B cell (primary cell): ENCODE measurements around the gene EDDM3A. TPM values are rescaled to one million over a fixed set of nuclear protein-coding genes. Genes with fewer than 3 reads are reported as not detected.

Experiments used
- ATAC-seq: fragments of 200-7000 bp; cut with Tn5 transposase; one replicate; pipeline ENCODE4 v1.10.0; 2021; ENCODE audit warnings: low read depth, mild to moderate bottlenecking, moderate number of reproducible peaks, moderate library complexity
- CTCF ChIA-PET: fragments of 350-600 bp; sonication (Branson Sonifier 250); formaldehyde crosslinking; loops from one replicate; lab custom pipeline; 2021; ENCODE audit warnings: antibody characterized with exemption, inconsistent platforms; lab: Charles Lee
- POLR2A ChIA-PET: fragments of 350-600 bp; sonication (Branson Sonifier 250); formaldehyde crosslinking; loops from one replicate; lab custom pipeline; 2021; ENCODE audit warnings: antibody characterized with exemption; lab: Charles Lee
- DNase-seq: peaks from one replicate; pipeline ENCODE4 v3.0.0; 2013
- H2AFZ ChIP-seq: 2 replicates; pipeline ENCODE4 v1.6.1; 2012; ENCODE audit warnings: mild to moderate bottlenecking, low read depth, low read length; ENCODE audit not compliant: insufficient read depth, poor library complexity, severe bottlenecking
- H3K27ac ChIP-seq, 2 donors: 1 replicate in 1 of 2; 2 replicates in 1 of 2; pipeline ENCODE4 v1.5.1; 2012 to 2013; ENCODE audit warnings: low read length in 2 of 2, mild to moderate bottlenecking in 2 of 2, moderate library complexity in 1 of 2
- H3K27me3 ChIP-seq, 4 experiments: fragments of 200-600 bp in 1 of 4; sonication (generic) in 1 of 4; replicated peaks in 1 of 4; 1 replicate in 2 of 4; 2 replicates in 2 of 4; pipeline versions ENCODE4 v1.6.1 to v1.7.0; 2013 to 2016; ENCODE audit warnings: low read length in 3 of 4, mild to moderate bottlenecking in 2 of 4, mixed read lengths in 1 of 4, moderate library complexity in 1 of 4; ENCODE audit not compliant: insufficient read depth in 4 of 4, control insufficient read depth in 3 of 4; ENCODE audit errors: control extremely low read depth in 1 of 4
- H3K36me3 ChIP-seq, 2 experiments: replicated peaks in 1 of 2; 1 replicate in 1 of 2; 2 replicates in 1 of 2; pipeline versions ENCODE4 v1.6.1 to v1.7.1; 2013; ENCODE audit warnings: low read length in 1 of 2; ENCODE audit not compliant: insufficient read depth in 2 of 2, control insufficient read depth in 1 of 2; ENCODE audit errors: control extremely low read depth in 1 of 2, extremely low read depth in 1 of 2
- H3K4me1 ChIP-seq, 2 donors: fragments of 200-600 bp in 1 of 2; sonication (generic) in 1 of 2; 1 replicate in 1 of 2; 2 replicates in 1 of 2; pipeline versions ENCODE4 v1.5.1 to v1.6.1; 2013 to 2017; ENCODE audit warnings: low read length in 2 of 2; ENCODE audit not compliant: control insufficient read depth in 2 of 2, insufficient read depth in 2 of 2
- H3K4me2 ChIP-seq: replicated peaks from 2 replicates; pipeline ENCODE3; 2012; ENCODE audit warnings: mild to moderate bottlenecking, low read depth, low read length; ENCODE audit not compliant: poor library complexity, severe bottlenecking
- H3K4me3 ChIP-seq, 5 experiments: fragments of 200-600 bp in 1 of 5; sonication (generic) in 1 of 5; 1 replicate in 3 of 5; 2 replicates in 2 of 5; pipeline versions ENCODE4 v1.5.1 to v1.7.0; 2011 to 2016; ENCODE audit warnings: low read length in 4 of 5, mild to moderate bottlenecking in 4 of 5, low read depth in 2 of 5, control low read depth in 1 of 5, moderate library complexity in 1 of 5; ENCODE audit not compliant: insufficient read depth in 1 of 5; ENCODE audit errors: control extremely low read depth in 1 of 5, extremely low read depth in 1 of 5
- H3K79me2 ChIP-seq: fragments of 200-600 bp; sonication (generic); one replicate; pipeline ENCODE4 v1.6.0; 2016; ENCODE audit warnings: low read length; ENCODE audit not compliant: control insufficient read depth, insufficient read depth
- H3K9ac ChIP-seq: fragments of 200-600 bp; sonication (generic); 2 replicates; pipeline ENCODE4 v1.6.1; 2017; ENCODE audit warnings: mild to moderate bottlenecking, low read length, moderate library complexity
- H3K9me3 ChIP-seq, 3 donors: one replicate each; pipeline versions ENCODE4 v1.6.1 to v1.7.1; 2013; ENCODE audit warnings: low read length in 2 of 3; ENCODE audit not compliant: control insufficient read depth in 2 of 3, insufficient read depth in 1 of 3; ENCODE audit errors: control extremely low read depth in 1 of 3
- H4K20me1 ChIP-seq: 2 replicates; pipeline ENCODE4 v1.6.0; 2012; ENCODE audit warnings: mild to moderate bottlenecking, low read length; ENCODE audit not compliant: insufficient read depth, control insufficient read depth, poor library complexity, severe bottlenecking
- H3K27ac Mint-ChIP-seq: one replicate; pipeline ENCODE4 v1.8.0; 2021; ENCODE audit warnings: mixed read lengths
- H3K27me3 Mint-ChIP-seq: one replicate; pipeline ENCODE4 v1.8.0; 2021; ENCODE audit warnings: mixed read lengths
- H3K4me1 Mint-ChIP-seq: one replicate; pipeline ENCODE4 v1.8.0; 2021; ENCODE audit warnings: mixed read lengths
- H3K4me3 Mint-ChIP-seq: one replicate; pipeline ENCODE4 v1.8.0; 2021; ENCODE audit warnings: mixed read lengths
- H3K9me3 Mint-ChIP-seq: one replicate; pipeline ENCODE4 v1.8.0; 2022; ENCODE audit warnings: mixed read lengths; ENCODE audit not compliant: insufficient read depth
- EZH2 ChIP-seq: IDR thresholded peaks from 2 replicates; pipeline ENCODE4 v1.6.1; 2012; ENCODE audit warnings: borderline replicate concordance, low read depth, mild to moderate bottlenecking, moderate library complexity, low read length; ENCODE audit not compliant: insufficient read depth, poor library complexity, severe bottlenecking
- WGBS: methylation state at CpG from one replicate; pipeline ENCODE4 v1.1.5; 2013; ENCODE audit warnings: missing lambda C conversion rate; ENCODE audit not compliant: insufficient coverage; 5-methylcytosine and 5-hydroxymethylcytosine counted together
- intact Hi-C: fragments of 100-400 bp; cut with micrococcal nuclease; formaldehyde crosslinking; loops from one replicate; pipeline ENCODE4 v1.10.0; 2022
- polyA plus RNA-seq: library from polyadenylated mRNA; depleted of rRNA; stranded (reverse); fragments of >200 nt; gene quantifications from 2 replicates; pipeline ENCODE4 v1.2.3, GENCODE V29; 2012
- total RNA-seq, 2 donors: library from RNA; stranded (reverse); fragments of 120-200 nt in 1 of 2; gene quantifications; 1 replicate in 1 of 2; 2 replicates in 1 of 2; pipeline versions ENCODE4 v1.2.3 to v1.2.4, GENCODE V29; 2013 to 2022
- TF ChIP-seq, protein P1 (sequence below): fragments of 200-600 bp; IDR thresholded peaks from one replicate; pipeline ENCODE4 v1.8.0; 2022; ENCODE audit warnings: antibody characterized with exemption, mild to moderate bottlenecking

EDDM3A gene
- total and polyA plus RNA-seq, 2 donors (not counting 1 experiment from before 2014, with no cell fraction given): not detected

DNA sequence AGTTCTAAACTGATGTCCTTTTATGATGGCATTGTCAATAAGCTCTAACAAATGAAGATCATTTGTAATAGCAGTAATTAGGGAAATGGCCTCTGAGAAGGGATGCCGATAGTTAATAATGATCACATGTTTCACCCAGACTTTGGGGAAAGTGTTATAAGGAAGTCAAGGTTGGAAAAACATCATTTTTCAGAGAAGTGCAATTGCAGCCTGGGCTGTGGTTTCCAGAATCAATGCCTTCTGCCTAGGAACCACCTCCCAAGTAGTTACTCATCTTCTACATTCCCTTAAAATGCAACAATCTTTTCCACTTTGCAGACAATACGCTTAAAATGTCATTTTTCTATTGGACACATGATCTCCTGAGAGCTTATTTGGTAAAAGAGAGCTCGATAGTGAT is 879 bp downstream of the EDDM3A start:
- no peak overlapping the region for H3K4me2 ChIP-seq
- ATAC-seq (no peak), DNase-seq (no peak)
- Mint-ChIP-seq H3K9me3 (no peaks in the 10 kb centered on the region), H3K4me3 (no peak overlapping the region), H3K27me3 (peaks cover 9% of the 10 kb centered on the region), H3K4me1 (peaks cover 9% of the 10 kb centered on the region), H3K27ac (no peak overlapping the region)
- H3K4me1 ChIP-seq: peaks cover 0 to 8% of the 10 kb centered on the region in 2 donors
- no peak overlapping the region for H3K27ac ChIP-seq
- no peaks in the 10 kb centered on the region for H3K79me2 ChIP-seq
- CTCF ChIA-PET: interaction anchor here (0.6 to 1.2 kb wide), 7 partner anchors 12 to 963 kb away, joined by 3 to 7 read pairs (median 3); no protein-coding TSS in a partner anchor
- WGBS: no CpG with 5 or more reads among the region's 3 CpGs
- no peaks in the 10 kb centered on the region for H3K27me3 ChIP-seq
- no peak overlapping the region for H3K9ac ChIP-seq
- TF ChIP-seq, protein P1, sequence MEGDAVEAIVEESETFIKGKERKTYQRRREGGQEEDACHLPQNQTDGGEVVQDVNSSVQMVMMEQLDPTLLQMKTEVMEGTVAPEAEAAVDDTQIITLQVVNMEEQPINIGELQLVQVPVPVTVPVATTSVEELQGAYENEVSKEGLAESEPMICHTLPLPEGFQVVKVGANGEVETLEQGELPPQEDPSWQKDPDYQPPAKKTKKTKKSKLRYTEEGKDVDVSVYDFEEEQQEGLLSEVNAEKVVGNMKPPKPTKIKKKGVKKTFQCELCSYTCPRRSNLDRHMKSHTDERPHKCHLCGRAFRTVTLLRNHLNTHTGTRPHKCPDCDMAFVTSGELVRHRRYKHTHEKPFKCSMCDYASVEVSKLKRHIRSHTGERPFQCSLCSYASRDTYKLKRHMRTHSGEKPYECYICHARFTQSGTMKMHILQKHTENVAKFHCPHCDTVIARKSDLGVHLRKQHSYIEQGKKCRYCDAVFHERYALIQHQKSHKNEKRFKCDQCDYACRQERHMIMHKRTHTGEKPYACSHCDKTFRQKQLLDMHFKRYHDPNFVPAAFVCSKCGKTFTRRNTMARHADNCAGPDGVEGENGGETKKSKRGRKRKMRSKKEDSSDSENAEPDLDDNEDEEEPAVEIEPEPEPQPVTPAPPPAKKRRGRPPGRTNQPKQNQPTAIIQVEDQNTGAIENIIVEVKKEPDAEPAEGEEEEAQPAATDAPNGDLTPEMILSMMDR: no peak
- no peak for TF ChIP-seq EZH2
- no peak overlapping the region for H2AFZ ChIP-seq
- H3K4me3 ChIP-seq: no peak overlapping the region
- H3K9me3 ChIP-seq: peaks cover under 1 to 5% (median 1%) of the 10 kb centered on the region in 3 donors
- intact Hi-C loops: no loop called here
- POLR2A ChIA-PET: interaction anchor here (0.6 kb wide), 1 partner anchor 20 kb away, joined by 3 read pairs; no protein-coding TSS in a partner anchor
- H3K36me3 ChIP-seq: no peaks in the 10 kb centered on the region
- H4K20me1 ChIP-seq: no peaks in the 10 kb centered on the region

DNA sequence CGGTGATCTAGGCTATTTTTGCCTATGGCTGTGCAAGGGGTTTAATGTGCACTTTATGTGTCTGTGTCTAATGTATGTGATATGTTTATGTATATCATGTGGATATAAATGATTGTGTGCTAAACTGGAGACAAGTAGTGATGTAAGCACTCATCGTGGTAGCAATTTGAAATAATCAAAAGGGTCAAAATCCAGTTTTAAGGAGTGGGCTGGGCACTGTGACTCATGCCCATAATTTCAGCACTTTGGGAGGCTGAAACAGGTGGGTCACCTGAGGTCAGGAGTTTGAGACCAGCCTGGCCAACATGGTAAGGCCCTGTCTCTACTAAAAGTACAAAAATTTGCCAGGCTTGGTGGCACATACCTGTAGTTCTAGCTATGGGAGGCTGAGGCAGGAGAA is 2.8 kb downstream of the EDDM3A start:
- POLR2A ChIA-PET: no interaction called here
- Histone ChIP-seq H3K4me1 (no peaks in the 10 kb centered on the region), H3K4me3 (no peak overlapping the region), H4K20me1 (no peaks in the 10 kb centered on the region), H3K27ac (no peak overlapping the region), H3K4me2 (no peak overlapping the region), H3K9ac (no peak overlapping the region), H3K79me2 (no peaks in the 10 kb centered on the region), H3K27me3 (no peaks in the 10 kb centered on the region), H2AFZ (no peak overlapping the region), H3K9me3 (peaks cover 1 to 20% (median 16%) of the 10 kb centered on the region in 3 donors), H3K36me3 (no peaks in the 10 kb centered on the region)
- no peak overlapping the region for H3K4me3 Mint-ChIP-seq
- peaks cover 16% of the 10 kb centered on the region for H3K27me3 Mint-ChIP-seq
- no peak overlapping the region for H3K27ac Mint-ChIP-seq
- TF ChIP-seq EZH2: no peak
- TF ChIP-seq, protein P1: no peak
- ATAC-seq: no peak
- peaks cover 3% of the 10 kb centered on the region for H3K9me3 Mint-ChIP-seq
- CTCF ChIA-PET: interaction anchor here (1.1 to 1.6 kb wide), 2 partner anchors 48 to 50 kb away, joined by 3 read pairs; no protein-coding TSS in a partner anchor
- intact Hi-C loops: no loop called here
- DNase-seq: no peak
- 94% methylated on average over 2 of the region's 2 CpGs for WGBS
- H3K4me1 Mint-ChIP-seq: no peaks in the 10 kb centered on the region
